ENCODE data around the gene ESYT2. TPM values are rescaled to one million over a fixed set of nuclear protein-coding genes. Genes with fewer than 3 reads are reported as not detected.

The ESYT2 gene
- polyA plus RNA-seq, 1 of the 3 experiments (the other 2 are of a cell fraction), result 34.2 TPM

DNA sequence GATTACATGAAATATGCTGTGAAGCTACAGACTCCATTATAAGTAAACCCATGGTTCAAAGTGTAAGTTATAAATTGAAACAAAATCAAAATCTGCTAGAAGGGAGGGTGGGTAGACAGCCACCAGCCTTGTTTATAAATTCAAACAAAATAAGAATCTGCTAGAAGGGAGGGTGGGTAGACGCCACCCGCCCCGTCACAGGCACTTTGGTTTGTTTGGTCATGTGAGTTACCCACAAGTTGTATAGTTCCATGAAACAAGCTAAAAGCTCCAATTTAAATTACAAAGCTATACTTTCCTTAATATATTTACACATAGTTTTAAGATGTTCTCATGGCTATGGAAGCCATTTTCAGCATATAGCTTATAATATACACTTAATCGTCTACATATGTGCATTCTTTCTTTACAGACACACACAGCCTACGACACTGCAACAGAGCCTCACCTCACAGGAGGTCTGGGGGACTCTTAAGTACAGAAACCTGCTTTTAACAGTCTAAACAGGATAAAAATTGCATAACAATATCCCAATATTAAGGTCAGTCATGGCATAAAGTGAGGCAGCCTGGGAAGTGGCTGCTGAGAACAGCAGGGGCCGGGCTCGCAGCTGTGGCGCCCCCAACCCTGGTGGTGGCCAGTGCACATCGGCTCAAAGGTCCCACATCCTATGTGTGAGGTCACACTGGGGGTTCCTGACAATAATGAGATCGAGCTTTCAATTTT, 96.7 kb downstream of the ESYT2 start:
- no peaks in the 10 kb centered on the region for H3K79me2 ChIP-seq (ENCODE audit: insufficient read depth)
- peaks cover 7% of the 10 kb centered on the region for H3F3A ChIP-seq (replicated peaks; ENCODE audit: insufficient read depth)
- no peaks in the 10 kb centered on the region for H4K20me1 ChIP-seq (ENCODE audit: insufficient read depth)
- no peak overlapping the region for H2AFZ ChIP-seq (ENCODE audit: low read depth)
- WGBS (ENCODE audit: low lambda C conversion rate), result 89% methylated on average over 10 of the region's 10 CpGs
- no peak overlapping the region for H3K27ac ChIP-seq (ENCODE audit: low read depth in 2 of 2, low read length in 1 of 2)
- H3K9me3 ChIP-seq, result no peaks in the 10 kb centered on the region
- H3K9me2 ChIP-seq, result no peaks in the 10 kb centered on the region
- DNase-seq, result peak; percentile 49
- no peak overlapping the region for H3K4me2 ChIP-seq
- H3K27me3 ChIP-seq (ENCODE audit: insufficient read depth), result no peaks in the 10 kb centered on the region
- ChIA-PET CTCF (interaction anchor here (0.6 to 2.3 kb wide), 7 partner anchors 9 to 244 kb away, joined by 3 to 7 read pairs (median 3); no protein-coding TSS in a partner anchor), POLR2A (no interaction called here)
- no peak overlapping the region for H3K9ac ChIP-seq
- H3K36me3 ChIP-seq (replicated peaks in 1 of 2; ENCODE audit: control insufficient read depth in 1 of 2, insufficient read depth in 2 of 2, low read length in 1 of 2), result peaks cover 38 to 45% of the 10 kb centered on the region in 2 experiments
- TF ChIP-seq FOXM1 (IDR thresholded peaks at IDR 0.05; ENCODE audit: low read depth), result no peak
- TF ChIP-seq GATA2 (CRISPR knock-in tag; IDR thresholded peaks at IDR 0.05), result no peak
- no peak for TF ChIP-seq EP300 (IDR thresholded peaks at IDR 0.05; ENCODE audit: borderline replicate concordance in 1 of 2, low read depth in 1 of 2, low read length in 1 of 2)
- TF ChIP-seq TEAD4 (IDR thresholded peaks at IDR 0.05; ENCODE audit: borderline replicate concordance, insufficient read depth), result no peak
- TF ChIP-seq SMC3 (IDR thresholded peaks at IDR 0.05; ENCODE audit: low read depth, low read length), result no peak
- no peak for TF ChIP-seq FOXJ3 (CRISPR knock-in tag; IDR thresholded peaks at IDR 0.05)
- TF ChIP-seq SIN3A (IDR thresholded peaks at IDR 0.05; ENCODE audit: borderline replicate concordance, low read depth, low read length), result no peak
- TF ChIP-seq RAD21 (IDR thresholded peaks at IDR 0.05; ENCODE audit: low read length), result no peak
- no peak for TF ChIP-seq RFX5 (IDR thresholded peaks at IDR 0.05; ENCODE audit: low read length)
- TF ChIP-seq JUND (IDR thresholded peaks at IDR 0.05), result no peak
- TF ChIP-seq ELF1 (IDR thresholded peaks at IDR 0.05), result no peak
- no peak for TF ChIP-seq RXRA (IDR thresholded peaks at IDR 0.05; ENCODE audit: borderline replicate concordance, low read depth)
- TF ChIP-seq, protein P1, sequence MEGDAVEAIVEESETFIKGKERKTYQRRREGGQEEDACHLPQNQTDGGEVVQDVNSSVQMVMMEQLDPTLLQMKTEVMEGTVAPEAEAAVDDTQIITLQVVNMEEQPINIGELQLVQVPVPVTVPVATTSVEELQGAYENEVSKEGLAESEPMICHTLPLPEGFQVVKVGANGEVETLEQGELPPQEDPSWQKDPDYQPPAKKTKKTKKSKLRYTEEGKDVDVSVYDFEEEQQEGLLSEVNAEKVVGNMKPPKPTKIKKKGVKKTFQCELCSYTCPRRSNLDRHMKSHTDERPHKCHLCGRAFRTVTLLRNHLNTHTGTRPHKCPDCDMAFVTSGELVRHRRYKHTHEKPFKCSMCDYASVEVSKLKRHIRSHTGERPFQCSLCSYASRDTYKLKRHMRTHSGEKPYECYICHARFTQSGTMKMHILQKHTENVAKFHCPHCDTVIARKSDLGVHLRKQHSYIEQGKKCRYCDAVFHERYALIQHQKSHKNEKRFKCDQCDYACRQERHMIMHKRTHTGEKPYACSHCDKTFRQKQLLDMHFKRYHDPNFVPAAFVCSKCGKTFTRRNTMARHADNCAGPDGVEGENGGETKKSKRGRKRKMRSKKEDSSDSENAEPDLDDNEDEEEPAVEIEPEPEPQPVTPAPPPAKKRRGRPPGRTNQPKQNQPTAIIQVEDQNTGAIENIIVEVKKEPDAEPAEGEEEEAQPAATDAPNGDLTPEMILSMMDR (IDR thresholded peaks at IDR 0.05), result no peak
- no peak for TF ChIP-seq MEF2A (IDR thresholded peaks at IDR 0.05; ENCODE audit: borderline replicate concordance, low read depth)
- no peak for TF ChIP-seq YY1 (IDR thresholded peaks at IDR 0.05; ENCODE audit: low read depth)
- no peak for TF ChIP-seq GABPA (IDR thresholded peaks at IDR 0.05; ENCODE audit: low read depth)
- TF ChIP-seq TCF12 (IDR thresholded peaks at IDR 0.05), result no peak
- no peak for TF ChIP-seq RCOR1 (IDR thresholded peaks at IDR 0.05; ENCODE audit: low read length)
- TF ChIP-seq POLR2AphosphoS5 (IDR thresholded peaks at IDR 0.05; ENCODE audit: low read depth, low read length), result no peak
- TF ChIP-seq FOSL2 (IDR thresholded peaks at IDR 0.05; ENCODE audit: borderline replicate concordance, low read depth), result no peak
- no peak overlapping the region for H3K4me3 ChIP-seq (ENCODE audit: low read depth in 2 of 2, low read length in 1 of 2)
- H3K4me1 ChIP-seq (ENCODE audit: control insufficient read depth in 1 of 2, insufficient read depth in 2 of 2, low read depth in 1 of 2, low read length in 1 of 2), result no peaks in the 10 kb centered on the region; a peak in 1 of 4 replicates

All from SK-N-SH (cell line).